Activated CD4-positive, alpha-beta T cell treated with anti-CD3 and anti-CD28 coated beads for 48 hours (primary cell): ENCODE measurements around the gene ETV2.
A peak's percentile ranks its signal among the peaks of the same experiment; 100 is the strongest.
"Not testable (repeated sequence)": the region's sequence is repeated elsewhere in the genome, so short reads cannot be mapped to it uniquely, and the experiment has no call there.

Experiments used
- DNase-seq: peaks from one replicate; pipeline ENCODE4 v3.0.0-alpha.2; 2020

Gene ETV2

GRCh38 chr19:35628565-35629331 is 12.8 kb upstream of the ETV2 start, which contains the start of gene RBM42:
RBM42 (plus strand) TSS chr19:35629036; CDS start chr19:35629154, 118 bp downstream.
- DNase-seq, result peak; percentile 97

- no peak for DNase-seq
These were observed 12.3 kb upstream of the ETV2 start for GRCh38 chr19:35629332-35629633.

GRCh38 chr19:35633727-35634440 is 7.7 kb upstream of the ETV2 start:
- DNase-seq, result no peak

GRCh38 chr19:35636651-35637050 is 4.9 kb upstream of the ETV2 start:
- no peak for DNase-seq

- DNase-seq, result no peak
These were observed 4.4 kb upstream of the ETV2 start for GRCh38 chr19:35637165-35637564.

- DNase-seq, result no peak
These were observed 2.3 kb upstream of the ETV2 start for GRCh38 chr19:35639321-35639639.

- no peak for DNase-seq
These were observed 1.7 kb upstream of the ETV2 start for GRCh38 chr19:35639863-35640262.

- no peak for DNase-seq
These were observed 767 bp downstream of the ETV2 start for GRCh38 chr19:35642312-35642711.

GRCh38 chr19:35642798-35643254 is 1.3 kb downstream of the ETV2 start:
- no peak for DNase-seq

- peak; percentile 85 for DNase-seq
These were observed 2.0 kb downstream of the ETV2 start for GRCh38 chr19:35643255-35644205.

GRCh38 chr19:35644206-35644986 is 2.9 kb downstream of the ETV2 start:
- DNase-seq, result peak; percentile 98

GRCh38 chr19:35644987-35645679 is 3.6 kb downstream of the ETV2 start:
- DNase-seq, result peak; percentile 93

GRCh38 chr19:35645680-35646511 is 4.4 kb downstream of the ETV2 start:
- no peak for DNase-seq

GRCh38 chr19:35648017-35648961 is 6.7 kb downstream of the ETV2 start, which contains the start of gene COX6B1:
COX6B1 (plus strand) TSS chr19:35648323; CDS start chr19:35651244, 2,921 bp downstream.
- peak; percentile 95 for DNase-seq

- no peak for DNase-seq
These were observed 9.0 kb downstream of the ETV2 start for GRCh38 chr19:35650581-35650980.

GRCh38 chr19:35654828-35655227 is 13.3 kb downstream of the ETV2 start:
- DNase-seq, result not testable (repeated sequence)

- no peak for DNase-seq
These were observed 14.1 kb downstream of the ETV2 start for GRCh38 chr19:35655600-35655999.

GRCh38 chr19:35656700-35657099 is 15.2 kb downstream of the ETV2 start:
- DNase-seq, result no peak

- DNase-seq, result no peak
These were observed 16.6 kb downstream of the ETV2 start for GRCh38 chr19:35657904-35658700.
